Duodenal mucosa (tissue), 2 donors: ENCODE data around the gene PRODH.
"Not testable (repeated sequence)": the region's sequence is repeated elsewhere in the genome, so short reads cannot be mapped to it uniquely, and the experiment has no call there.

Experiments used
- H3K27ac ChIP-seq: one replicate; pipeline ENCODE4 v1.7.0; 2013; ENCODE audit warnings: low read depth, low read length
- H3K27me3 ChIP-seq, 2 donors: one replicate each; pipeline ENCODE4 v1.7.0; 2013; ENCODE audit warnings: low read length in 2 of 2, control low read depth in 1 of 2; ENCODE audit not compliant: insufficient read depth in 2 of 2, control insufficient read depth in 1 of 2
- H3K36me3 ChIP-seq, 2 donors: one replicate each; pipeline ENCODE4 v1.7.0; 2013; ENCODE audit warnings: low read length in 2 of 2, control low read depth in 1 of 2; ENCODE audit not compliant: insufficient read depth in 2 of 2, control insufficient read depth in 1 of 2
- H3K4me1 ChIP-seq, 2 donors: one replicate each; pipeline ENCODE4 v1.7.0; 2013; ENCODE audit warnings: low read length in 2 of 2, control low read depth in 1 of 2; ENCODE audit not compliant: insufficient read depth in 2 of 2, control insufficient read depth in 1 of 2
- H3K4me3 ChIP-seq, 2 donors: one replicate each; pipeline ENCODE4 v1.7.0; 2013; ENCODE audit warnings: low read length in 2 of 2, low read depth in 1 of 2
- H3K9ac ChIP-seq, 2 donors: one replicate each; pipeline ENCODE4 v1.7.0; 2013; ENCODE audit warnings: low read length in 2 of 2, low read depth in 1 of 2
- H3K9me3 ChIP-seq, 2 donors: one replicate each; pipeline ENCODE4 v1.7.0; 2013; ENCODE audit warnings: low read length in 2 of 2, control low read depth in 1 of 2; ENCODE audit not compliant: control insufficient read depth in 1 of 2

The PRODH gene

DNA sequence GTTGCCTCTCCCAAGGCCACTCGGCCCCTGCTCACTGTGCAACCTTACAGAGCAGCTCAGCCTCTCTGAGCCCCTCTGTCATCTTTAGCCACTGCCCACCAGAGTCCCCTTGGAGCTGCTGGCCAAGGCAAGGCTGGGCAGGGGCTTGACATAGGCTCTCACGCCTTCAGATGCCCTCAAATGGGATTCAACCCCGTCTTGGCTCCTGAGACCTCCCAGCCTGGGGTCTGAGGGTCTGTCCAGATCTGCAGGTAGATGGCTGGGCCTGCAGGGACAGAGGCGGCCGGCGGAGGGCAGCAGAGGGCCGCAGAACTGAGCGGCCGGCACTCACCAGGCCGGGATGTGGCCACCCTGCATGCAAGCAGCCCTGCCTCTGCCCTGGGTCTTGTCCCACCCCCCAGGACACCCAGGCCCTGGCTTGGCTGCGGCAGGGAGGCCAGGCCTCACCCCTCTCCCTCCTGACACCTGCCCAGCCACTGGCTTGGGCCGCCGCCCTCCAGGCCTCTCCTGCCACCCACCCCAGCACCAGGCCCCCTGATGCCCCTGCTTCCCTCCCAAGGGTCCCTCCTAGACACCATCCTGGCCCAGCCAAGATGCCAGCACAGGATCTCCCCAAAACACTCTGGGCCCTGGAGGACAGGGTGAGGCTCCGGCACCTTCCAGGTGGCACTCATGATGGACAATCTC, 18.4 kb upstream of the PRODH start:
- not testable (repeated sequence) for H3K9ac ChIP-seq, H3K4me3 ChIP-seq, H3K36me3 ChIP-seq, H3K4me1 ChIP-seq, H3K9me3 ChIP-seq, H3K27ac ChIP-seq, H3K27me3 ChIP-seq

DNA sequence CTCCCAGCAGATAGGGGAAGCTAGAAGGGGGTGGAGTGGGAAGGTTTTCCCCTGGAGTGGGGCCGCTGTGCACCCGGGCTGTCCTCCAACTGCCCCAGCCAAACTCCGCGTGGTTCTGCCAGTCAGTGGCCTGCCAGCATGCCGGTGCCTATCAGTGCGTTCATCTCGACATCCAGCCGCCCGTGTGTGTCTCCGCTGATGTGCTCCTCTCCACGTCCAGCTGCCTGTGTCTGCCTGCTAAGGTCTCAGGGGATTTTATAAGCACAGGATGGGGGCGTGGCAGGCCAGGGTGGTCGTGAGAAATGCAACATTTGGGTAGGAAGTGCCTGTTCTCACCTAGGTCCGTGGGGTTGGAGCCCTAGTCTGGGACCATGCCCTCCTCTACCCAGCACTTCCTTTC, 17.0 kb upstream of the PRODH start:
- not testable (repeated sequence) for H3K9me3 ChIP-seq, H3K9ac ChIP-seq, H3K4me1 ChIP-seq, H3K27me3 ChIP-seq, H3K27ac ChIP-seq, H3K36me3 ChIP-seq, H3K4me3 ChIP-seq

DNA sequence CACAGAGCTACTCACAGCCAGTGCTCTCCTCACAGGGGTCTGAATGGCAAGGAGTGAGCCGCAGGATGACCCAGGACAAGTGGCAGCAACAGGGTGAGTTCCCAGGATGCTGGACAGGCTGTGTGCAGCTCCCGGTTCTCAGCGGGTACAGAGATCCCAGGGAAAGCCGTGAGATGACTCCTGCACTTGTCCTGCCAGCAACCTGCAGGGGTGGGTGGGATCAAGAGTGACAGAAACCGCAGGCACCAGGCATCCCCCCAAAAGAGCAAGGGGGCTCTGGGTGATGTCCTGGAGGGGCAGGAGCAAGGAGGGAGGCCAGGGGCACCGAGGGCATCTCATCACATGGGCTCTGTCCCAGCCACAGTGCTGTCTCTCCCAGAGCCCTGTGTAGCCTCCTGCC, 15.9 kb upstream of the PRODH start:
- Histone ChIP-seq H3K9me3 (no peaks in the 10 kb centered on the region), H3K9ac (no peak overlapping the region), H3K36me3 (no peaks in the 10 kb centered on the region), H3K4me1 (no peaks in the 10 kb centered on the region), H3K27ac (no peak overlapping the region), H3K4me3 (no peak overlapping the region), H3K27me3 (peaks cover 0 to 5% of the 10 kb centered on the region in 2 donors)

DNA sequence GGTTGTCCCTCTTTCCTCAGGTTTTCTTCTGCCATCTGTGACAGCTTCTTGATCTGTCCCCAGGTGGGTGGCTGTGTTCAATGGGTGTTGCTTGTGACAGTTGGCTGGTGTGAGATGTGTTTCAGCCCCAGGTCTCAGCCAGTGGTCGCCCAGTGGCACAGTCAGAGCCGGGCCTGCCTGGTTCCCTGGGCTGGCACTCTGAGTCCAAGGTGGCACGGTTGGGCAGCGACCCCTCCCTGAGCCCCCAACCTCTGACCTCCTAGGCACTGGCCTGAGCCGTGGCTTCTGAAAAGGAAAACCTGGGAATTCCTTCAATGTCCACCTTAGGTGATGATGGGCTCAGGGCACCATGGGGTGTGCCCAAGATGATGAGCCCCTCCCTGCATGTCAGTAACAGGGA, 14.0 kb upstream of the PRODH start:
- Histone ChIP-seq H3K4me1 (no peaks in the 10 kb centered on the region), H3K27me3 (peaks cover 0 to 5% of the 10 kb centered on the region in 2 donors), H3K9me3 (no peaks in the 10 kb centered on the region), H3K9ac (no peak overlapping the region), H3K4me3 (no peak overlapping the region), H3K36me3 (no peaks in the 10 kb centered on the region), H3K27ac (no peak overlapping the region)

DNA sequence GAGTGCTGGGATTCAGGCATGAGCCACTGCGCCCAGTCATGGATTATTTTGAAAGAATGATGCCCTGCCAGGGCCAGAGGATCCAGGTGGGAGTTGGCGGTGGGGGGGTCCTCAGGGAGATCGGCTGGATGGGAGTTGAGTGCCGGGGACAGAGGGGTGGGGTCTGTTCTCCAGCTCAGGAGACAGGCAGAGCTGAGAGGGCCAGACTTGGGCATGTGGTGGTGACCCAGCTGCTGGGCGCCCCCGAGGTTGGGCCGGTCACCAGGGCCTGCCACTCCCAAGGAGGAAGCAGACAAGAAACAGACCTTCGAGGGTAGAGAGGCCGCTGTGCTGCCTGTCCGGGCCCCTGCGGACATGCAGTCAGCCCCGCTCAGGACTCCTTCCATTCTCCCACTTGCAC, 11.8 kb upstream of the PRODH start:
- peaks cover 0 to 5% of the 10 kb centered on the region in 2 donors for H3K27me3 ChIP-seq
- H3K4me1 ChIP-seq, result no peaks in the 10 kb centered on the region
- no peaks in the 10 kb centered on the region for H3K9me3 ChIP-seq
- H3K4me3 ChIP-seq, result no peak overlapping the region
- no peaks in the 10 kb centered on the region for H3K36me3 ChIP-seq
- H3K27ac ChIP-seq, result no peak overlapping the region
- H3K9ac ChIP-seq, result no peak overlapping the region

DNA sequence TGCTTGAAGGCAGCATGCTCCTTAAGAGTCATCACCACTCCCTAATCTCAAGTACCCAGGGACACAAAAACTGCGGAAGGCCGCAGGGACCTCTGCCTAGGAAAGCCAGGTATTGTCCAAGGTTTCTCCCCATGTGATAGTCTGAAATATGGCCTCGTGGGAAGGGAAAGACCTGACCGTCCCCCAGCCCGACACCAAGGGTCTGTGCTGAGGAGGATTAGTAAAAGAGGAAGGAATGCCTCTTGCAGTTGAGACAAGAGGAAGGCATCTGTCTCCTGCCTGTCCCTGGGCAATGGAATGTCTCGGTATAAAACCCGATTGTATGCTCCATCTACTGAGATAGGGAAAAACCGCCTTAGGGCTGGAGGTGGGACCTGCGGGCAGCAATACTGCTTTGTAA, 11.0 kb upstream of the PRODH start:
- H3K9me3 ChIP-seq, H3K9ac ChIP-seq: not testable (repeated sequence)

DNA sequence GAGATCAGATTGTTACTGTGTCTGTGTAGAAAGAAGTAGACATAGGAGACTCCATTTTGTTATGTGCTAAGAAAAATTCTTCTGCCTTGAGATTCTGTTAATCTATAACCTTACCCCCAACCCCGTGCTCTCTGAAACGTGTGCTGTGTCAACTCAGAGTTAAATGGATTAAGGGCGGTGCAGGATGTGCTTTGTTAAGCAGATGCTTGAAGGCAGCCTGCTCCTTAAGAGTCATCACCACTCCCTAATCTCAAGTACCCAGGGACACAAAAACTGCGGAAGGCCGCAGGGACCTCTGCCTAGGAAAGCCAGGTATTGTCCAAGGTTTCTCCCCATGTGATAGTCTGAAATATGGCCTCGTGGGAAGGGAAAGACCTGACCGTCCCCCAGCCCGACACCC, 2.6 kb upstream of the PRODH start:
- H3K27ac ChIP-seq, H3K9me3 ChIP-seq, H3K4me3 ChIP-seq, H3K36me3 ChIP-seq, H3K4me1 ChIP-seq, H3K9ac ChIP-seq, H3K27me3 ChIP-seq: not testable (repeated sequence)

More for the DNA sequence above, 11.0 kb upstream of the PRODH start:
- not testable (repeated sequence) for H3K27ac ChIP-seq, H3K27me3 ChIP-seq, H3K4me1 ChIP-seq, H3K4me3 ChIP-seq, H3K36me3 ChIP-seq

DNA sequence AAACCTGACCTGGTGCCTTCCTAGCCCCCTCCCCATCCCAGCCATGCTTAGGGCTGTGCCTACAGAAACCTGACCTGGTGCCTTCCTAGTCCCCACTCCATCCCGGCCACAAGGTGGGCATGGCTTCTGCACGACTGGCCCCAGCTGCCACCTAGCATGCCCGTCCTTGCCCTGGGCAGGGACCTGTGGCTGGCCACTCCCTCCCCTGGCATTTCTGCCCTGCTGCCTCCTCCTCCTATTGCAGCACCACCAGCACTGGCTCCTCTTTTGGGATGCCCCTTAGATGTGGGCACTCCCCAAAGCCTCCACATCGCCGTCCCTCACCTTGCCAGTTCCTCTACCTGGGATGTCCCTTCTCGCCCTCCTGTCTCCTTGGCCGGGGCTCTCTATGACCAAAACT, 1.4 kb downstream of the PRODH start:
- H3K9me3 ChIP-seq, H3K4me1 ChIP-seq, H3K9ac ChIP-seq, H3K36me3 ChIP-seq, H3K27ac ChIP-seq, H3K27me3 ChIP-seq, H3K4me3 ChIP-seq: not testable (repeated sequence)

DNA sequence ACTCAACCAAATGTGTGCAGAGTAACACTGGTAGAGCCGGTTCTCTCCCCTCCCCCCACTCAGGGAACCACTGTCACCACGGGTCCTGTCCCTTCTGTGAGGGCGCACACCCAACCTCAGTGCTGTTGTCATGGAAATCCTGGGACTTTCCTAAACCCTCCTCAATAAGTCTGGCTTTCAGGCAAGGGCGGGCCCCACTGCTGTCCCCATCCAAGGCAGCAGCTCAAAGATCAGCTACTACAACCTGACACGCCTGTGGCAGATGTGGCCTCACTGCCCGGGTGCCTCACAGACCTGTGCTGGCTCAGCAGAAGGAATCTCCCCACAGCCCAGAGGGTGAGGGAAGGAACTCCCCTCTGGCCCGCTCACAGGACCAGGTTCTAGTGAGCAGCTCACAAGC, 2.2 kb downstream of the PRODH start:
- no peaks in the 10 kb centered on the region for H3K4me1 ChIP-seq
- H3K9ac ChIP-seq, result no peak overlapping the region
- H3K27me3 ChIP-seq, result no peaks in the 10 kb centered on the region
- H3K4me3 ChIP-seq, result no peak overlapping the region
- no peak overlapping the region for H3K27ac ChIP-seq
- H3K9me3 ChIP-seq, result no peaks in the 10 kb centered on the region
- no peaks in the 10 kb centered on the region for H3K36me3 ChIP-seq

DNA sequence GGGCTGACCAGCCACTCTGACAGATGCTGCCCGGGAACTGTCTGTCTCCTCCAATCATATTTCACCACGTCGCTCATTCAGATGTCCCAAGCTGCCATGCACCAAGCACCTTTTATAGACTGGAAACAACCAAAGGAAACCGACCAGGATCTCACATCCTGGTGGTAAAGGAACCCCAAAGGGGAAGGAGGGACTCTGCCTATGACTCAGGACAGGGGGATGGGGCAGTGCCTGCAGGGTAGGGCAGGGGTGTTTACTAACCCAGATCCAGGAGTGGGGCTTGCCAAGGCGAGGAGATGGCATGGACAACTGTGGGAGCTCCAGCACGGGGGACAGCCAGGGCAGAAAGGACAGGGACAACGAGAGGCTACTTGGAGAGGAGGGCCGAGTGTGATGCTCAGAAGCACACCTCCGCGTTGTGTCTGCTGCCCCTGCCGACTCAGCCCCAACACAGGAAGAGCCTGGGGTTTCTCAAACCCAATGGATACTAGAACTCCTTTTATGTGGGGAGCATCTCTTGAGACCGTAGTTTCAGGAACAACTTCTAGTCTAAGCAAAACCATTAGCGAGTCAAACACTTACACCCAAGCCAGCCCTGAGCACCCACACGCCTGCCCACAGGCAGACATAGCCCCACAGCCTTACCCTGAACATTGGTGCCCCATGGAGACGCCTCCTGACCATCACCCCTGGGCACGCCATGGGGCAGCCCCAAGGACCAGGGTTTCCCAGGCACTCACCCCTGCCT, 4.0 kb downstream of the PRODH start:
- H3K27me3 ChIP-seq, result no peaks in the 10 kb centered on the region
- H3K9me3 ChIP-seq, result no peaks in the 10 kb centered on the region
- H3K4me3 ChIP-seq, result no peak overlapping the region
- H3K4me1 ChIP-seq, result no peaks in the 10 kb centered on the region
- no peak overlapping the region for H3K9ac ChIP-seq
- H3K27ac ChIP-seq, result no peak overlapping the region
- no peaks in the 10 kb centered on the region for H3K36me3 ChIP-seq
